Suprapubic skin (tissue), 4 donors: Measurements from ENCODE around the gene YTHDF2. TPM values are rescaled to one million over a fixed set of nuclear protein-coding genes. Genes with fewer than 3 reads are reported as not detected.

Experiments
- DNase-seq, 2 donors: peaks; one replicate each; pipeline ENCODE4 v3.0.0-alpha.2; 2019; ENCODE audit warnings: low spot score in 2 of 2
- H3K27ac ChIP-seq: fragments of 200-600 bp; sonication (generic); one replicate; pipeline ENCODE4 v1.5.1; 2019
- H3K27me3 ChIP-seq: fragments of 200-600 bp; sonication (generic); one replicate; pipeline ENCODE4 v1.5.1; 2019
- H3K36me3 ChIP-seq: fragments of 200-600 bp; sonication (generic); one replicate; pipeline ENCODE4 v1.5.1; 2019
- H3K4me1 ChIP-seq: fragments of 200-600 bp; sonication (generic); one replicate; pipeline ENCODE4 v1.5.1; 2019
- H3K4me3 ChIP-seq: fragments of 200-600 bp; sonication (generic); one replicate; pipeline ENCODE4 v1.5.1; 2019; ENCODE audit warnings: mild to moderate bottlenecking
- H3K9me3 ChIP-seq: fragments of 200-600 bp; sonication (generic); one replicate; pipeline ENCODE4 v1.5.1; 2019
- EP300 ChIP-seq: sonication (generic); formaldehyde crosslinking; IDR thresholded peaks from one replicate; pipeline ENCODE4 v1.6.1; 2017; ENCODE audit warnings: antibody characterized with exemption
- POLR2A ChIP-seq, 2 donors: fragments of 450-650 bp; IDR thresholded peaks; one replicate each; pipeline ENCODE4 v1.6.1; 2017; ENCODE audit warnings: antibody characterized with exemption in 2 of 2, mild to moderate bottlenecking in 2 of 2, moderate library complexity in 2 of 2
- POLR2AphosphoS5 ChIP-seq, 3 donors: sonication (generic); formaldehyde crosslinking; IDR thresholded peaks; one replicate each; pipeline ENCODE4 v1.6.1; 2017; ENCODE audit warnings: antibody characterized with exemption in 3 of 3
- WGBS: methylation state at CpG from one replicate; pipeline ENCODE4 v1.1.5; 2018; 5-methylcytosine and 5-hydroxymethylcytosine counted together
- total RNA-seq, 4 donors: library from RNA; depleted of rRNA; stranded (reverse); fragments of >200 nt; gene quantifications; one replicate each; pipeline ENCODE4 v1.1.0, GENCODE V29; 2016
- TF ChIP-seq, protein P1 (sequence below), 2 donors: fragments of 200-600 bp in 1 of 2; fragments of 450-650 bp in 1 of 2; sonication (generic) in 1 of 2; IDR thresholded peaks; one replicate each; pipeline ENCODE4 v1.5.1; 2016 to 2019; ENCODE audit warnings: antibody characterized with exemption in 2 of 2, mild to moderate bottlenecking in 1 of 2, moderate library complexity in 1 of 2

The YTHDF2 gene
- total RNA-seq, 4 donors from 2014 or later, result 64.8 to 120 (median 84.9) TPM

DNA sequence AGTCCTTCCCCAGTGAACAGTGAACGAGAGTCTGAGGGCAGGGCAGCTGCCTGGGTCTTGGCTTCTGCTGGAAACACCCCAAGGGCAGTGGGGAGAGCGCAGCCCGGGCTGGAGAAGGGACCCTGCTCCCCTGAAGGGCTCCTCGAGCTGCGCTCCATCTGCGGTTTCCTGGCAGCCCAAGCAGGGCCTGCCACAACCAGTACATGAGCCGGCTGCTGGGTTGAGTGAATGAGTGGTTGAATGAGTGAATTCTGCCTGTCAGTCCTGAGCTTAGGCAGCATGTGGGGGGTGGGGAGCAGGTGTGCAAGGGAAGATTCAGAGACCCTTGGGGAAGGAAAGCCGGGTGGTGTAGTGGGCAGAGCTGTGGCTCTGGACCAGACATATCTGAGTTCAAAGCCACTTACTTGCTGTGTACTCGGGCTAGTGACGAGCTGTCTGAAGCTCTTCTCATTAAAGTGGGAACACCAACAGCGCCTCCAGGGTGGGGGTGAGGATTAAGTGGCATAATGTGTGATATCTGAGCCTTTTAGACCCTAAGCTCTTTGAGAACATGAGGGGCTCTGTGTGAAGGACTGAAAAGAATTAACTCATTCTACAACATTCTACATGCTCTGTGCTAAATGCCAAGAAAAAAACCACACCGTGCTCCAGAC, 78.9 kb downstream of the YTHDF2 start:
- Histone ChIP-seq H3K27ac (no peak overlapping the region), H3K4me1 (peaks cover 4% of the 10 kb centered on the region), H3K9me3 (no peaks in the 10 kb centered on the region), H3K4me3 (no peak overlapping the region), H3K36me3 (no peaks in the 10 kb centered on the region), H3K27me3 (peaks cover 79% of the 10 kb centered on the region)
- TF ChIP-seq POLR2A (IDR thresholded peaks at IDR 0.05) (no peak), EP300 (no peak), POLR2AphosphoS5 (IDR thresholded peaks at IDR 0.05) (no peak)
- TF ChIP-seq, protein P1, sequence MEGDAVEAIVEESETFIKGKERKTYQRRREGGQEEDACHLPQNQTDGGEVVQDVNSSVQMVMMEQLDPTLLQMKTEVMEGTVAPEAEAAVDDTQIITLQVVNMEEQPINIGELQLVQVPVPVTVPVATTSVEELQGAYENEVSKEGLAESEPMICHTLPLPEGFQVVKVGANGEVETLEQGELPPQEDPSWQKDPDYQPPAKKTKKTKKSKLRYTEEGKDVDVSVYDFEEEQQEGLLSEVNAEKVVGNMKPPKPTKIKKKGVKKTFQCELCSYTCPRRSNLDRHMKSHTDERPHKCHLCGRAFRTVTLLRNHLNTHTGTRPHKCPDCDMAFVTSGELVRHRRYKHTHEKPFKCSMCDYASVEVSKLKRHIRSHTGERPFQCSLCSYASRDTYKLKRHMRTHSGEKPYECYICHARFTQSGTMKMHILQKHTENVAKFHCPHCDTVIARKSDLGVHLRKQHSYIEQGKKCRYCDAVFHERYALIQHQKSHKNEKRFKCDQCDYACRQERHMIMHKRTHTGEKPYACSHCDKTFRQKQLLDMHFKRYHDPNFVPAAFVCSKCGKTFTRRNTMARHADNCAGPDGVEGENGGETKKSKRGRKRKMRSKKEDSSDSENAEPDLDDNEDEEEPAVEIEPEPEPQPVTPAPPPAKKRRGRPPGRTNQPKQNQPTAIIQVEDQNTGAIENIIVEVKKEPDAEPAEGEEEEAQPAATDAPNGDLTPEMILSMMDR (IDR thresholded peaks at IDR 0.05), result no peak
- WGBS, result 20% methylated on average over 10 of the region's 12 CpGs
- DNase-seq, result no peak

DNA sequence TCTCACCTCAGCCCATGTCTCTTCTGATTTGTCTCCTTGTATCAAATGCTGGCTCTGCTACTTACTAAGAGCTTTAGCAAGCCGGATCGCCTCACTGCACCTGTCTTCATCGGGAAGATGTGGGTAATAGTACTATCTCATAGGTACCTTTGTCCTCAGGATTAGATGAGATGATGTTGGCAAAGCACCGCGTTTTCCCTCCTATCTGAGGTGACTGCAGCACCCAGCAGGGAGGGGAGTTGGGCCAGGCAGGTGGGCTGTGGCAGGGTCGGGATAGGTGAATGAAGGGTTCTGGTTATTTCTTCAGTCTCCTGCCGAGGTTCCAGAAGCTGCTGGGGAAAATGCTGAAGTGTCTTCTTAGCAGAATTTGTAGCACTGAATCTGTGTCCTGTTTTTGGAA, 80.4 kb downstream of the YTHDF2 start:
- H3K36me3 ChIP-seq, result no peaks in the 10 kb centered on the region
- H3K27me3 ChIP-seq, result peaks cover 64% of the 10 kb centered on the region
- H3K27ac ChIP-seq, result no peak overlapping the region
- H3K4me3 ChIP-seq, result no peak overlapping the region
- no peak for TF ChIP-seq POLR2A (IDR thresholded peaks at IDR 0.05)
- TF ChIP-seq, protein P1 (IDR thresholded peaks at IDR 0.05), result no peak
- TF ChIP-seq POLR2AphosphoS5 (IDR thresholded peaks at IDR 0.05), result no peak
- TF ChIP-seq EP300, result no peak
- 81% methylated on average over 7 of the region's 7 CpGs for WGBS
- H3K9me3 ChIP-seq, result no peaks in the 10 kb centered on the region
- DNase-seq, result no peak
- peaks cover 4% of the 10 kb centered on the region for H3K4me1 ChIP-seq

DNA sequence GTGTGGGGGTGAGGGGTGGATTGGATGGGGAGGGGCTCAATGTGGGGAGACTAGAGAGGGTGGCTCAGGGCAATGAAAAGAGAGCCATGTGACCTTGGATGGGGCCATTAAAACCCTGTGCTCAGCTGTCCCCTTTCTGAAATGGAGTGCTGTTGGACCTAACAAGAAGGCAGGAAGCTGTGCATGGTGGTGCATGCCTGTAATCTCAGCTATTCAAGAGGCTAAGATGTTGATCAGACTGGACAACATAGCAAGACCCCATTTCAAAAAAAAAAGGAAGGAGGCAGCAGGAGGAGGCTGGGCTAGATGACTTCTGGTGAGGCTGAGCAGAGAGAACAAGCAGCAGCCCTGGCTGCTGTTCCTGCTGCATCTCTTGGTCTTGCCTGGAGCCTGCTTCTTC, 82.3 kb downstream of the YTHDF2 start:
- TF ChIP-seq POLR2A (IDR thresholded peaks at IDR 0.05), result no peak
- H3K27ac ChIP-seq, result no peak overlapping the region
- no peak for DNase-seq
- H3K9me3 ChIP-seq, result no peaks in the 10 kb centered on the region
- no peaks in the 10 kb centered on the region for H3K36me3 ChIP-seq
- peaks cover 54% of the 10 kb centered on the region for H3K27me3 ChIP-seq
- H3K4me3 ChIP-seq, result no peak overlapping the region
- H3K4me1 ChIP-seq, result no peaks in the 10 kb centered on the region

Other genes with a start within 250 kb of the YTHDF2 start
- 10 to 100 TPM; 19.8 to 36.8 (median 25.3) TPM for gene RCC1, start 230.9 kb upstream of the YTHDF2 start, total RNA-seq
- 10 to 100 TPM; 17.6 to 36.7 (median 21.5) TPM for gene TRNAU1AP, start 183.9 kb upstream of the YTHDF2 start, total RNA-seq
- gene RAB42, start 144.7 kb upstream of the YTHDF2 start, total RNA-seq, result 1 to 10 TPM in 2 of 4 donors, under 1 TPM in 1, not detected in 1; 0.70 to 1.4 (median 1.4) TPM
- 10 to 100 TPM; 25.7 to 29.9 (median 27.3) TPM for gene TAF12, start 93.9 kb upstream of the YTHDF2 start, total RNA-seq
- gene RNU11, start 88.3 kb upstream of the YTHDF2 start, total RNA-seq, result not detected
- 10 to 100 TPM; 11.6 to 17.4 (median 14.5) TPM for gene GMEB1, start 68.2 kb upstream of the YTHDF2 start, total RNA-seq
- not detected for gene OPRD1, start 75.2 kb downstream of the YTHDF2 start, total RNA-seq
- 10 to 100 TPM; 45.7 to 79.5 (median 67.1) TPM for gene EPB41, start 177.6 kb downstream of the YTHDF2 start, total RNA-seq